ENCODE results near the gene KCNJ3.

DNA sequence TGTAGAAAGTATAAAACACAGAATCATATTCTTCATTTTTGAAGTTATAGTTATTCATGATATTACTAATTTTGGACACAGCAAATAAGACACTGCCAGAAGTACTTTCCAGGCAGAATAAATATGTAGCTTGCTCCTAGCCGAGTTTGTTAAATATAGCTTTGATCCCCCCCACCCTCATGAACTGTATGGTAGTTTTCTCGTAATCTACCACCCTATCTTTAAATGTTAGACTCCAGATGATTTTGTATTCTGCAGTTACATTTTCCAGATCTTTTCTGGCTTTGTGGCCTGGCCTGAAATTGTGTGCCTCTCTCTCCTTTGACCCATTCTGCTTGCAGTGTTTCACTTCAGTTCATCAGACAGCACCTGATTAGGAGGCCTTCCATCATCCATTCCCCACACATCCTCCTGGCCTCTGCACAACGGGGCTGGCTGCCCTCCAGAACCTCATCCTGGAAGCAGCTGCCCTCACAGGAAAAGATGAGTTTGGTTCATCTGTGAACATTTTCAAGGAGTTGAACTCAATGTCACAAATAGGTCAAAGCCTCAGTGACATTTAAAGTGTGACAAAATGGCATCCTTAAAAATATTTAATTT lies 4.7 kb upstream of the KCNJ3 start:
- TF ChIP-seq POLR2A (IDR thresholded peaks at IDR 0.05; ENCODE audit: low read length) = no peak
- no peak for TF ChIP-seq GATA1 (IDR thresholded peaks at IDR 0.05; ENCODE audit: low read depth, low read length)

Data from erythroblast (primary cell).